ENCODE results near the gene RTL10.
"Not testable (repeated sequence)": the region's sequence is repeated elsewhere in the genome, so short reads cannot be mapped to it uniquely, and the experiment has no call there.

RTL10 gene

DNA sequence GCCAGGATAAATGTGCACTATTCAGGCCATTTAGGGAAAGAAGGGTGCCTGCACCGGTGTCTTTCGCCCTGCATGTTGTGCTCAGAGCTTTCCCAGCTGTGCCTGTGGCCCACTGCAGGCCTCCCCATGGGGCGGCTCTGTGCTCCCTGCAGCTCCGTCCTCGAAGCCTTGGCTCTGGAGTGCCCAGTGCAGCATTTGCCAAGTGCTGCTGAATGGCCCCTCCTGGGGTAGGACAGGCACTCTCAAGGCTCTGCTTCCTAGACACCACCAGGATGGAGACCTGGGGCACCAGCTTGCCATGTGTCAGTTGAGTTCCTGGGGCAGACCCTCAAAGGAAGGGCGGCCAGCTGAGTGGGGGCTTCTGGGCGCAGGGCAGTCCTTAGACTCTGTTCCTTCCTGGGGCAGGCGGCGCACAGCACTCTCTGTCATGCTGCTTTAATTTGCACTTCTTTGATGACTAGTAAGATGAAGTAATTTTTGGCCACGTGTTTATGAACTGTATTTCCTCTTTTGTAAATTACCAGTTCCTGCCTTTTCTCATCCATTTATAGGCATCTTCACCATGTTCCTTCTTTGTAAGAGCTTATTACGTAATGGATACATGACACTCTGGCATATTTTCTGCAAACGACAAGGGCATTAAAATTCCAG lies 32.1 kb upstream of the RTL10 start:
- Histone ChIP-seq H3K4me3 (ENCODE audit: low read length) (no peak overlapping the region), H3K9me3 (ENCODE audit: insufficient read depth, low read depth, low read length) (no peaks in the 10 kb centered on the region), H3K27ac (ENCODE audit: low read length) (no peak overlapping the region), H3K9ac (ENCODE audit: low read depth, low read length) (no peak overlapping the region), H3K36me3 (ENCODE audit: insufficient read depth, low read depth, low read length) (no peaks in the 10 kb centered on the region), H3K27me3 (ENCODE audit: insufficient read depth, low read length) (no peaks in the 10 kb centered on the region), H3K4me1 (ENCODE audit: insufficient read depth, low read length) (peaks cover 15% of the 10 kb centered on the region; the same call in 1 of the 2 replicates)

DNA sequence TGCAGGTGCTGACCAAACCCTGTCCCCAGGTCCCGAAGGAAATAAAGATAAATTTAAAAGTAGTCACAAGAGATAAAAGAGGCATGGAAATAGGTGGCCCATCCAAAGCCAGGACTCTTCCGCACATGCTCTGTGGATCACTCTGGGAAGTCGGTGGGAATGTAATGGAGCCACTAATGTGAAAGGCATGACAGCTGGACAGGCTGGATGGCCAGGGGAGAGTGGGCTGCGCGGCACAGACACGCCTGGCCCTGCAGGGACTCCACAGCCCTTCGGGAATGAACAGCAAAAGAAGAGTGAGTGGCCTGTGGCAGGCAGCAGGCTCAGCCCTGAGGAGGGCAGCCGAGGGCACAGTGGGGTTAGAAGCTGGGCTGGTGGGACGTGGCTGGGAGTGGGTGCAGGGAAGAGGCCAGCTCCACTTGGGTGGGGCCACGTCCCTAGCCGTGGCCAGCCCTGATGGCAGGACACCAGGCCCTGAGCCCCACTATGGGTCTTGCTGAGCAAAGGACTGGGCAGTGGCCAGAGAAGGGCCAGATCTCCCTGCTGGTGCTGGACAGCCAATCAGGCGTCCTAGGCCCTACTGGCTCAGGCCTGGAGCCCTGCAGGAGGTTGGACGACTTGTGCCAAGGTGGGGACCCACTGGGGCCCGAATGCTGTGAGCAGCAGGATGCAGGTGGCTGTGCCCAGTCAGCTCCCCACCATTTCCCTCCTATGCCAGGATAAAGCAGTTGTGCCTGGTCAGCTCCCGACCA lies 31.3 kb upstream of the RTL10 start:
- no peaks in the 10 kb centered on the region for H3K9me3 ChIP-seq (ENCODE audit: insufficient read depth, low read depth, low read length)
- H3K9ac ChIP-seq (ENCODE audit: low read depth, low read length): no peak overlapping the region
- H3K36me3 ChIP-seq (ENCODE audit: insufficient read depth, low read depth, low read length): no peaks in the 10 kb centered on the region
- H3K27ac ChIP-seq (ENCODE audit: low read length): no peak overlapping the region
- no peak overlapping the region for H3K4me3 ChIP-seq (ENCODE audit: low read length)
- peaks cover 15% of the 10 kb centered on the region; the same call in 1 of the 2 replicates for H3K4me1 ChIP-seq (ENCODE audit: insufficient read depth, low read length)
- H3K27me3 ChIP-seq (ENCODE audit: insufficient read depth, low read length): no peaks in the 10 kb centered on the region

DNA sequence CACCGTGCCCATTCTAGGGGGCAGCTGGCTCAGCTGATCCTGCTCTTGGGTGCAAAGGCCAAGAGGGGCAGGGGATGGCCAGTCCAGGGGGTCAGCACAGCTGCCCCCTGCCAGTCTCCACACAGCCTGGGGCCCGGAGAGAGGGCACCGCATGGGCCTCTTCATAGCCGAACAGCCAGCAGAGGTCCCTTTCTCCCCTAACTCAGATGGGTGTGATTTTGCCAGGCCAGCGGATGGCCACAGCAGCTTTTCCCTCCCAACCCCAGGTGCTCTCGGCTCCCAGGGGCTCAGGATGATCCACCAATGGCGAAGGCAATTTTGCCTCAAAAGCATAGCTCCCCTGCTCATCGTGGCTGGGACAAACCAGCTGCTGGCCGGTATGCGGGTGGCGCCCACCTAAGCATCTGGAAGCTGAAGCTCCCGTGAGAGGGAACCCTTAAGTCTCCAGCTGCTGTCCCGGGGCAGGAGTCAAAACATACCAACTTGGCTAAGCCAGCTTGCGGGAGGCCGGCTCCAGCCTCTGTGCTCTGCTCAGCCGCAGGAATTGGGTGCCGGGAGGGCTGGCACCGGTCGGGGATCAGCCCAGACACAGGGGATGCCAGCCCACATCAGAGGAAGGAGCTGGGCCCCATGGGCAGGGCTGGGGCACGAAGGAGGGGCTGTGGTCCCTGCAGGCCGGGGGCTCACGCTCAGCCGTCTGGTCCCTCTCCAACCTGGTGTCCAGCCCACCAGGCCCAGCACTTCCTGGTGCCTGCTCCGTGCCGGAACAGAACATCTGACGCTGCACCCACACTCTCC lies 30.5 kb upstream of the RTL10 start:
- H3K4me1 ChIP-seq (ENCODE audit: insufficient read depth, low read length): peaks cover 20% of the 10 kb centered on the region
- no peak overlapping the region for H3K9ac ChIP-seq (ENCODE audit: low read depth, low read length)
- no peak overlapping the region for H3K4me3 ChIP-seq (ENCODE audit: low read length)
- no peaks in the 10 kb centered on the region for H3K9me3 ChIP-seq (ENCODE audit: insufficient read depth, low read depth, low read length)
- H3K27ac ChIP-seq (ENCODE audit: low read length): no peak overlapping the region
- no peaks in the 10 kb centered on the region for H3K27me3 ChIP-seq (ENCODE audit: insufficient read depth, low read length)
- no peaks in the 10 kb centered on the region for H3K36me3 ChIP-seq (ENCODE audit: insufficient read depth, low read depth, low read length)

DNA sequence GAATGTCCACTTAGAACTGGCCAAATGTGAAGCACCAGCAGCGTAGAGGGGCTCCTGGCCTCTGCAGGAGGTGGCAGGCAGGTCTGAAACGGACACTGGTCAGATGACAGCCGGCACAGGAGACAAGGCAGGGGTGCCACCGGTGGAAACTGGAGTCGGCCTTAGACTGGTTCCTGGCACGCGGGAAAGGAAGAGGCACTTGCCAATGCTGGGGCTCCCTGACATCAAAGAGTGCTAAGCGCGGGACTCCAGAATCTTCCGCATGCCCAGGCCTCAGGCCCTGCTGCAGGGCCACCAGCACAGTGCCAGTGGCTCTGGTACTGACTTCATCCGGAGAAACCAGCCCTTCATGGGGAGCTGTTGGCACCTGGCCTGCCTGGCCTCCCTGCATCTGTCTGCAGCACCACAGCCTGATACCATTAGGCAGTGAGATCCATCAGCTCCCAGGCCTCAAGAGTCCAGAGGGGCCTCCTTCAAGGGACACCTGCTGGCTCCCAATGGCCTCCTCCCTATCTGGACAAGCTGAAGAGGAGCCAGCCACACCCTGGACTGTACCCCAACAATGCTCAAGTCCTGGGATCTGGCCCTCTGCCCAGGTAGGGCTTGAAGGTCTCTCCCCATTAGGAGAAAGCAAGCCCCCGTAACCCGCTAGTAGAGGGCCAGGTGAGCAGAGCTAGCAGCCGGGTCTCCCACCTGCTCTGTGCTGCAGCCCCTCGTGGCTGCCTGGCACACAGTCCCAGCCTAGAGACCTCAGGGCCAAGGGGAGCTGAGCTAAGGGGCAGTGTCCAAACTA lies 29.7 kb upstream of the RTL10 start:
- H3K9me3 ChIP-seq (ENCODE audit: insufficient read depth, low read depth, low read length): no peaks in the 10 kb centered on the region
- H3K27ac ChIP-seq (ENCODE audit: low read length): no peak overlapping the region
- no peak overlapping the region for H3K9ac ChIP-seq (ENCODE audit: low read depth, low read length)
- H3K27me3 ChIP-seq (ENCODE audit: insufficient read depth, low read length): no peaks in the 10 kb centered on the region
- no peaks in the 10 kb centered on the region for H3K36me3 ChIP-seq (ENCODE audit: insufficient read depth, low read depth, low read length)
- H3K4me1 ChIP-seq (ENCODE audit: insufficient read depth, low read length): peaks cover 20% of the 10 kb centered on the region
- H3K4me3 ChIP-seq (ENCODE audit: low read length): no peak overlapping the region

DNA sequence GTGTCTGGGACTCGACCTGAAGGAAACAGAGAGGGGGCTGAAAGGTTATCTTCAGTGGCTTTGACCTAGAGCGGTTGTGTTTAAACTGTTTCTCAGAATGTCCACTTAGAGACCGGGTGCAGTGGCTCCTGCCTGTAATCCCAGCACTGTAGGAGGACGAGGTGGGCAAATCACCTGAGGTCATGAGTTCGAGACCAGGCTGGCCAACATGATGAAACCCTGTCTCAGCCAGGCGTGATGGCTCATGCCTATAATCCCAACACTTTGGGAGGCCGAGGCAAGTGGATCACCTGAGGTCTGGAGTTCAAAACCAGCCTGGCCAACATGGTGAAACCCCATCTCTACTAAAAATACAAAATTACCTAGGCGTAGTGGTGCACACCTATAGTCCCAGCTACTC lies 28.8 kb upstream of the RTL10 start:
- H3K27me3 ChIP-seq (ENCODE audit: insufficient read depth, low read length); H3K36me3 ChIP-seq (ENCODE audit: insufficient read depth, low read depth, low read length); H3K4me3 ChIP-seq (ENCODE audit: low read length); H3K27ac ChIP-seq (ENCODE audit: low read length); H3K9me3 ChIP-seq (ENCODE audit: insufficient read depth, low read depth, low read length); H3K9ac ChIP-seq (ENCODE audit: low read depth, low read length): not testable (repeated sequence)
- peaks cover 20% of the 10 kb centered on the region for H3K4me1 ChIP-seq (ENCODE audit: insufficient read depth, low read length)

DNA sequence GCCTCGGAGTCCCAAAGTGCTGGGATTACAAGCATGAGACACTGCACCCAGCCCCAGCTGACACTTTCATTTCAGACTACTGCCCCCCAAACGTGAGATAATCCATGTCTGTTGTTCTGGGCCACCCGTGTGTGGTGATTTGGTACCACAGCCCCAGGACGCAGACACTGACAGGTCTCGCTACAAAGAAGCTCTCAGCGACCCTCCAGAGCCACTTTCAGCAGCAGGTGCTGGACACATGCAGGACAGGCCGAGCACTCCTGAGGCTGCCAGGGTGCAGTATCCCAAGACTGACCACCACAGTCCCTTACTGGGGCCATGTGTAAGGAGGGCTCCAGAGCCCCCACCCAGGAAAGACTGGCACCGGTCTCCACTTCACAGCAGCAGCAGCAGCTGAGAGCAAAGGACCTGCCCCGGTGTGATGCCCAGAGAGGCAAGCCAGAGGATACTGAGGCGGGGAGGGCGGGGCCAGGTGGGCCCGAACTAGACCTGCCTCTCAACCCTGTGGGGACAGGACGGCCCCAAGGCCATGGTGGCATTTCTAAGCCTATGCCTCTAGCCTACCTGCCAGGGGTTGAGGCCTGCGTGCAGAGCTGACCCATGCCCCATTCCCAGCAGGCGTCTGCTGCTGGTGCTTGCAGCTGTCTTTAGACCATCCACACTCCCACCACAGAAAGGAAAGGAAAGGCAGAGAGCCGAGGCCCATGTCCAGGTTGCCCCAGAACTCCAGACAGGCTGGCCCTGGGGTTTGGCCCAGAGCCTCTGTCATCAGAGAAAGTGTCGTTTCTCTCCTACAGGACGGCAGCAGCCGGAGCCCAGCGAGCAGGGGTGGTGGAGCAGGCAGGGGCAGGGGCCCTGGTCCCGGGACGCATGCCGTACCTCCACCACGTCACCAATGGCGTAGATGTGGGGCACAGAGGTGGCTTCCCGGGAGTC lies 28.0 kb upstream of the RTL10 start:
- H3K9me3 ChIP-seq (ENCODE audit: insufficient read depth, low read depth, low read length): no peaks in the 10 kb centered on the region
- peak overlapping the region; percentile 77; the same call in 1 of the 2 replicates for H3K9ac ChIP-seq (ENCODE audit: low read depth, low read length)
- no peaks in the 10 kb centered on the region for H3K27me3 ChIP-seq (ENCODE audit: insufficient read depth, low read length)
- H3K36me3 ChIP-seq (ENCODE audit: insufficient read depth, low read depth, low read length): no peaks in the 10 kb centered on the region
- no peak overlapping the region for H3K4me3 ChIP-seq (ENCODE audit: low read length)
- H3K4me1 ChIP-seq (ENCODE audit: insufficient read depth, low read length): peaks cover 20% of the 10 kb centered on the region
- no peak overlapping the region for H3K27ac ChIP-seq (ENCODE audit: low read length)

DNA sequence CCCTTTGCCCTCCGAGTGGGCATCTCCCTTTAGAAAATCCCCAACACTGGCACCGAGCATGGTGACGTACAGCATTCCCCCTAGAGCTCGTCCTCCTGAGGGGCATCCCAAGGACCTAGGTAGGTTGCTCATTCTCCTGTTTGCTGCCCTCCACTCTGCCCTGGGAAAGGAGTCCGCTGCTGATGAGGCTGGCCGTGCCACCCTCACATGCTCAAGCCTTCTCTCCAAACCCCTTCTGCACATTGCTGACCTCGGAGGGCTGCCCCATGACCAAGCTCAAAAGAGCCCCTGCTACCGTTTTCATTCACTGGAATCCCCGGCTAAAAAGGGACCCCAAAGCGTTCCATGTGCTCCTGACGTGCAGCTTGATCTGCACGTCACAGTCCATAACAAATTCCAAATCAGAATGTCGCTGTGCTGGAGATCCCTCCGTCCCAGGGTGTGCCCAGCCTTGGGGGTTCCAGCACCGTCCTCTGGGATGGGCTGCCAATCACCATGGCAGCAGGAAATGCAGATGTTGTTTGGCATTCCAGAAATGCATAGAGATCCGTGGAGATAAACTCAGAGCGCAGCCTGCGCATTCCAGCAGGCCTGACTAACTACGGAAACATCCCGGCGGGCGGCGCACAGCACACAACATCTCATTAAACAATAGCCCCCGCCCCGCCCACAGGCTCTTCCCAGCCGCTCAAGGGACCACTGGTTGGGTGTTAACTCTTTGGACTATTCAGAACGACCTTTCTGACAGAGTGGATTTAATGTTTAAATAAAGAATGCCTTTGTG lies 26.3 kb upstream of the RTL10 start:
- Histone ChIP-seq H3K9me3 (ENCODE audit: insufficient read depth, low read depth, low read length) (no peaks in the 10 kb centered on the region), H3K27ac (ENCODE audit: low read length) (peak overlapping the region; percentile 50), H3K9ac (ENCODE audit: low read depth, low read length) (peak overlapping the region; percentile 77; the same call in 1 of the 2 replicates), H3K4me1 (ENCODE audit: insufficient read depth, low read length) (peaks cover 20% of the 10 kb centered on the region), H3K36me3 (ENCODE audit: insufficient read depth, low read depth, low read length) (no peaks in the 10 kb centered on the region), H3K27me3 (ENCODE audit: insufficient read depth, low read length) (no peaks in the 10 kb centered on the region), H3K4me3 (ENCODE audit: low read length) (peak overlapping the region; percentile 37; the same call in 1 of the 2 replicates)

DNA sequence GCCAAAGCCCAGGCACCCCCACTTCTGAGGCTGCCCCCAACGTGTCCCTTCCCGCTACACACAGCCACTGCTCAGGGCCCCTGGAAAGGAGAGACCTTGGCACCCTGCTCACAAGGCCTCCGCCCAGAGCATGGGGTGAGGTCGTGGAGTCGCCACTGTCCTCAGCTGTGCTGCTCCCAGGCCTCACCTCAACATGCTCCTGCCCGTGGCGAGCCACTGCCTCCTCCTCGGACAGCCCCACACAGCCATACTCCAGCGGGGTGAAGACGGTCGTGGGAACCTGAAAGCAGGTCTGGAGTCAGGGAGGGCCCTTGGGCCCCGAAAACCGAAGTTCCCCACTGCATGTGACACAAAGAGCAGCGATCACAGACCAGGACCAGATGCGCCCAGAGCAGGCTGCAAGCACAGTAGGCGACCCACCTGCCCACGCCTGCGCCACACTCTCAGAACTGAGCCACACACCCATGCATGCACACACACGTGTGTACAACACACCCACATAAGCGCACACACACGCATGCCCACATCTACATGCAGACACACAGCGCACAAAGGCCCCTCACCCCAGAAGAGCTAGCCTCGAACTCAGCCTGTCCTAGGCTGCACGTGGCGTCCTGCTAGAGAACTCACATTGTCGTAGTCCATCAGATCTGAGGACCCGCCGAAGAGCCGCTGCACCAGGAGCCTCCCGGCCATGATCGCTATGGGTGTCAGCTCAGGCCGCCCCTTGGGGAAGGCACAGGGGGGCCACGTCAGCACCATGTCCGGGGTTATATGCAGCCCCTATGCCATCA lies 25.5 kb upstream of the RTL10 start:
- no peaks in the 10 kb centered on the region for H3K27me3 ChIP-seq (ENCODE audit: insufficient read depth, low read length)
- peak overlapping the region; percentile 68; the same call in 1 of the 2 replicates for H3K9ac ChIP-seq (ENCODE audit: low read depth, low read length)
- peaks cover 20% of the 10 kb centered on the region for H3K4me1 ChIP-seq (ENCODE audit: insufficient read depth, low read length)
- H3K4me3 ChIP-seq (ENCODE audit: low read length): peak overlapping the region; percentile 37; the same call in 1 of the 2 replicates
- H3K27ac ChIP-seq (ENCODE audit: low read length): peak overlapping the region; percentile 31
- H3K9me3 ChIP-seq (ENCODE audit: insufficient read depth, low read depth, low read length): no peaks in the 10 kb centered on the region
- no peaks in the 10 kb centered on the region for H3K36me3 ChIP-seq (ENCODE audit: insufficient read depth, low read depth, low read length)

DNA sequence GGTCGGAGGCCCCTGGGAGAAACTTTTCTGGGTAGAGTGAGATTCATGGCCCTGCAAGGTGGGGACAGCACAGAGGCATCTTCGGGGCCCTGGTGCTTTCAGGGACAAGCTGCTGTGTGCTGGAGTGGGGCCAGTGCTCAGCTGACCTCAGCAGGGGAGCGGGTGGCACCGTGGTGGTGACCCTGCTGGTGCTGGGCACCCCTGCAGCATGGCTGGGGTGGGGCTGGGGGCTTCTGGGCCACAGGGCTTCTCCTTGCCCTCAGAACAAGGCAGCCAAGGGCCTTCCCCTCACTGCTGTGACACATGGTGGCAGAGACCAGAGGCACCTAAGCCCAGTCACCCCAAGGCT lies 24.9 kb upstream of the RTL10 start:
- H3K36me3 ChIP-seq (ENCODE audit: insufficient read depth, low read depth, low read length): no peaks in the 10 kb centered on the region
- H3K4me3 ChIP-seq (ENCODE audit: low read length): no peak overlapping the region
- H3K27ac ChIP-seq (ENCODE audit: low read length): no peak overlapping the region
- peaks cover 20% of the 10 kb centered on the region for H3K4me1 ChIP-seq (ENCODE audit: insufficient read depth, low read length)
- no peaks in the 10 kb centered on the region for H3K27me3 ChIP-seq (ENCODE audit: insufficient read depth, low read length)
- H3K9ac ChIP-seq (ENCODE audit: low read depth, low read length): no peak overlapping the region
- H3K9me3 ChIP-seq (ENCODE audit: insufficient read depth, low read depth, low read length): no peaks in the 10 kb centered on the region

DNA sequence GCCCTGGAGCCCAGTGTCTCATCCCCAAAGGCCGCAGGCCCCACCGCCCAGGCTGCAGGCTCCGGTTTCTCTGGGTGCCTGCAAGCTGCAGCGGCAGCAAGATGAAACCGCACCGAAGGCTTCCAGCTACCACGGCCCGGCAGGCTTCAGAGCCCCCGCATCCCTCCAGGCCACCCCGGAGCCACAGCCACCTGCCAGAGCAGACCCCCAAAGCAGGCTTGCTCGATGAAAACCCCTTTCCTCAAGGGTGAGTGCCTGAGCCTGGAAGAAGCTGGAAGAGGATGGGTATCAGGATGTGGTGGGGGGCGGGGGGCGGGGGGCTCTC lies 24.5 kb upstream of the RTL10 start:
- Histone ChIP-seq H3K27ac (ENCODE audit: low read length) (no peak overlapping the region), H3K9ac (ENCODE audit: low read depth, low read length) (no peak overlapping the region), H3K4me1 (ENCODE audit: insufficient read depth, low read length) (peaks cover 20% of the 10 kb centered on the region), H3K9me3 (ENCODE audit: insufficient read depth, low read depth, low read length) (no peaks in the 10 kb centered on the region), H3K27me3 (ENCODE audit: insufficient read depth, low read length) (no peaks in the 10 kb centered on the region), H3K4me3 (ENCODE audit: low read length) (no peak overlapping the region), H3K36me3 (ENCODE audit: insufficient read depth, low read depth, low read length) (no peaks in the 10 kb centered on the region)
